Measurements from ENCODE around the gene ZNF431.

DNA sequence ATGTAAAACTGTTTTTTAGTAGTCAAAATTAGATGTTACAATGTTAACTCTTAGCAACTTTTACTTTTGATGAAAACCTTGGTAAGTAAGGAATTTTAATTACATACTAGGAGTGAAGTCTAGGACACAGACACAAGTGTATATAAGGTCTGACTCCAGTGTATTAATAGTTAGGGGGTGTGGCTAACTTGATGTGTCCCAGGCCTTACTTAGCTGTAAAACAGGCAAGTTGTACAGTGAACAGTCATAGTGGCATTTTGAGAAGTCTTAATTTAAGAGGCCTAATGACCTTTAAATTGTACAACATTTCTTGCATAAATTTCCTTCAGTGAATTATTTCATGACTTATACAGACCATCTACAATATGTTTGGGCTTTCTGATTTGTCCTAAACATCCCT lies 6.8 kb downstream of the ZNF431 start:
- TF ChIP-seq, protein P1, sequence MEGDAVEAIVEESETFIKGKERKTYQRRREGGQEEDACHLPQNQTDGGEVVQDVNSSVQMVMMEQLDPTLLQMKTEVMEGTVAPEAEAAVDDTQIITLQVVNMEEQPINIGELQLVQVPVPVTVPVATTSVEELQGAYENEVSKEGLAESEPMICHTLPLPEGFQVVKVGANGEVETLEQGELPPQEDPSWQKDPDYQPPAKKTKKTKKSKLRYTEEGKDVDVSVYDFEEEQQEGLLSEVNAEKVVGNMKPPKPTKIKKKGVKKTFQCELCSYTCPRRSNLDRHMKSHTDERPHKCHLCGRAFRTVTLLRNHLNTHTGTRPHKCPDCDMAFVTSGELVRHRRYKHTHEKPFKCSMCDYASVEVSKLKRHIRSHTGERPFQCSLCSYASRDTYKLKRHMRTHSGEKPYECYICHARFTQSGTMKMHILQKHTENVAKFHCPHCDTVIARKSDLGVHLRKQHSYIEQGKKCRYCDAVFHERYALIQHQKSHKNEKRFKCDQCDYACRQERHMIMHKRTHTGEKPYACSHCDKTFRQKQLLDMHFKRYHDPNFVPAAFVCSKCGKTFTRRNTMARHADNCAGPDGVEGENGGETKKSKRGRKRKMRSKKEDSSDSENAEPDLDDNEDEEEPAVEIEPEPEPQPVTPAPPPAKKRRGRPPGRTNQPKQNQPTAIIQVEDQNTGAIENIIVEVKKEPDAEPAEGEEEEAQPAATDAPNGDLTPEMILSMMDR (conservative IDR thresholded peaks at IDR 0.05 in 1 of 2, IDR thresholded peaks at IDR 0.05 in 1 of 2; ENCODE audit: low read depth in 1 of 2, low read length in 2 of 2) = no peak
- no peak for TF ChIP-seq EZH2 (IDR thresholded peaks at IDR 0.05; ENCODE audit: low read length, missing control alignments)

All from fibroblast of lung (primary cell).